ENCODE results near the gene ASZ1.

Gene ASZ1

DNA sequence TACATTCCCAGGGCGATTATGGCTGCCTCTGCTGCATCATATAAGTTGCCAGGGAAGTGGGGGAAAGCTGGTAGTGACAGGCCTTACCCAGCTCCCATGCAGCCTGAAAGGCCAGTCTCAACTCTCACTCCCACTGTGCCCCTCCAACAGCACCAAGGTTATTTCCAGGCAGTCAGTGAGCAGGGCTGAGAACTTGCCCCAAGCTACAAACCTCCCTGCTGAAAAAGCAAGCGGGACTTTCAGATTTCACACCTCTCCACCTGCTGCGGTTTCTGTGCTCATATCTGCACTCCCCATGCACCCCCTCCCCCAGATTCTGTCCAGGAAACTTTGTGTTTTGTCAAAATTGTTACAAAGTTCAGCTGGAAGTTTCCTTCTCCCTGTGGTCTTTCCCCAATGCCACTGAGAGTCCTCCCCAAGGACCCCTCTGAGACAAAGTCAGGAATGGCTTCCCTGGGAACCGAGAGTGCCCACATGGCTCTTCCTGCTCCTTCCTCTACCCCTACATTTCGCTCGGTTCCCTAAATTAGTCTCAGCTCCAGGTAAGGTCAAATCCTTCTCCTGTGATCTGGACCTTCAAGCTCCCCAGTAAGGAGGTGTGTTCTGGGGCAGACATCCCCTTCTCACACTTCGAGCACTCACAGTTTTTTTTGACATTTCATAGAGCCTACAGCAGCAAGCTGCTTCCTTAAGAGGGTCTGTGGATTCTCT lies 79.2 kb downstream of the ASZ1 start:
- TF ChIP-seq ZFP3 (CRISPR knock-in tag; IDR thresholded peaks at IDR 0.05) (no peak), ESRRG (CRISPR knock-in tag; IDR thresholded peaks at IDR 0.05) (no peak), PPARA (CRISPR knock-in tag; IDR thresholded peaks at IDR 0.05; ENCODE audit: borderline replicate concordance) (no peak), GLIS3 (CRISPR knock-in tag; IDR thresholded peaks at IDR 0.05) (no peak)
- TF ChIP-seq, protein P1, sequence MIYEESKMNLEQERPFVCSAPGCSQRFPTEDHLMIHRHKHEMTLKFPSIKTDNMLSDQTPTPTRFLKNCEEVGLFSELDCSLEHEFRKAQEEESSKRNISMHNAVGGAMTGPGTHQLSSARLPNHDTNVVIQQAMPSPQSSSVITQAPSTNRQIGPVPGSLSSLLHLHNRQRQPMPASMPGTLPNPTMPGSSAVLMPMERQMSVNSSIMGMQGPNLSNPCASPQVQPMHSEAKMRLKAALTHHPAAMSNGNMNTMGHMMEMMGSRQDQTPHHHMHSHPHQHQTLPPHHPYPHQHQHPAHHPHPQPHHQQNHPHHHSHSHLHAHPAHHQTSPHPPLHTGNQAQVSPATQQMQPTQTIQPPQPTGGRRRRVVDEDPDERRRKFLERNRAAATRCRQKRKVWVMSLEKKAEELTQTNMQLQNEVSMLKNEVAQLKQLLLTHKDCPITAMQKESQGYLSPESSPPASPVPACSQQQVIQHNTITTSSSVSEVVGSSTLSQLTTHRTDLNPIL (CRISPR knock-in tag; IDR thresholded peaks at IDR 0.05; ENCODE audit: low read depth), result no peak
- ATAC-seq, result no peak

DNA sequence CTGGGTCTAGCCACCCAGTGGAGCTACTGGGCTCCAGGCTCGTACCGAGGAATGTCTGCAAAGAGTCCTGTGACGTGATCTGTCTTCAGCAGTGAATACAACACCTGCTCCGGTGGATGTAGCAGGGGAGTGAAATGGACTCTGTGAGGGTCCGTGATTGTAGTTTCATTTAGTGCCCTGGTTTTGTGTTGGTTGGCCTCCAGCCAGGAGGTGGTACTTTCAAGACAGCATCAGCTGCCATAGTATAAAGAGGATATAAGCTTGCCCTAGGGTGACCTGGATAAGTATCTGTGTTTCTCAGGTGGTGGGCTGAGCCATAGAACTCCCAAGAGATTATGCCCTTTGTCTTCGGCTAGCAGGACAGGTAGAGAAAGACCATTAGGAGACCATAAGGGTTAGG lies 79.8 kb downstream of the ASZ1 start:
- TF ChIP-seq ZNF565 (CRISPR knock-in tag; conservative IDR thresholded peaks at IDR 0.05; ENCODE audit: low read depth) (no peak), TCF4 (CRISPR knock-in tag; IDR thresholded peaks at IDR 0.05; ENCODE audit: borderline replicate concordance) (no peak), ZFP3 (CRISPR knock-in tag; IDR thresholded peaks at IDR 0.05) (no peak), ZNF8 (CRISPR knock-in tag; IDR thresholded peaks at IDR 0.05) (no peak), SNAI2 (CRISPR knock-in tag; IDR thresholded peaks at IDR 0.05) (no peak), ZNF70 (CRISPR knock-in tag; IDR thresholded peaks at IDR 0.05) (no peak), RARB (CRISPR knock-in tag; IDR thresholded peaks at IDR 0.05) (no peak), GLIS3 (CRISPR knock-in tag; IDR thresholded peaks at IDR 0.05) (no peak), OSR1 (CRISPR knock-in tag; IDR thresholded peaks at IDR 0.05) (no peak), ISL1 (CRISPR knock-in tag; IDR thresholded peaks at IDR 0.05) (no peak), BACH2 (CRISPR knock-in tag; IDR thresholded peaks at IDR 0.05; ENCODE audit: borderline replicate concordance) (no peak), TOX (CRISPR knock-in tag; IDR thresholded peaks at IDR 0.05; ENCODE audit: borderline replicate concordance) (no peak), ZC3H10 (CRISPR knock-in tag; IDR thresholded peaks at IDR 0.05) (no peak), ZFP30 (CRISPR knock-in tag; IDR thresholded peaks at IDR 0.05) (no peak), PPARA (CRISPR knock-in tag; IDR thresholded peaks at IDR 0.05; ENCODE audit: borderline replicate concordance) (no peak), ESRRG (CRISPR knock-in tag; IDR thresholded peaks at IDR 0.05) (no peak)
- TF ChIP-seq, protein P1 (CRISPR knock-in tag; IDR thresholded peaks at IDR 0.05; ENCODE audit: low read depth), result no peak
- TF ChIP-seq, protein P2, sequence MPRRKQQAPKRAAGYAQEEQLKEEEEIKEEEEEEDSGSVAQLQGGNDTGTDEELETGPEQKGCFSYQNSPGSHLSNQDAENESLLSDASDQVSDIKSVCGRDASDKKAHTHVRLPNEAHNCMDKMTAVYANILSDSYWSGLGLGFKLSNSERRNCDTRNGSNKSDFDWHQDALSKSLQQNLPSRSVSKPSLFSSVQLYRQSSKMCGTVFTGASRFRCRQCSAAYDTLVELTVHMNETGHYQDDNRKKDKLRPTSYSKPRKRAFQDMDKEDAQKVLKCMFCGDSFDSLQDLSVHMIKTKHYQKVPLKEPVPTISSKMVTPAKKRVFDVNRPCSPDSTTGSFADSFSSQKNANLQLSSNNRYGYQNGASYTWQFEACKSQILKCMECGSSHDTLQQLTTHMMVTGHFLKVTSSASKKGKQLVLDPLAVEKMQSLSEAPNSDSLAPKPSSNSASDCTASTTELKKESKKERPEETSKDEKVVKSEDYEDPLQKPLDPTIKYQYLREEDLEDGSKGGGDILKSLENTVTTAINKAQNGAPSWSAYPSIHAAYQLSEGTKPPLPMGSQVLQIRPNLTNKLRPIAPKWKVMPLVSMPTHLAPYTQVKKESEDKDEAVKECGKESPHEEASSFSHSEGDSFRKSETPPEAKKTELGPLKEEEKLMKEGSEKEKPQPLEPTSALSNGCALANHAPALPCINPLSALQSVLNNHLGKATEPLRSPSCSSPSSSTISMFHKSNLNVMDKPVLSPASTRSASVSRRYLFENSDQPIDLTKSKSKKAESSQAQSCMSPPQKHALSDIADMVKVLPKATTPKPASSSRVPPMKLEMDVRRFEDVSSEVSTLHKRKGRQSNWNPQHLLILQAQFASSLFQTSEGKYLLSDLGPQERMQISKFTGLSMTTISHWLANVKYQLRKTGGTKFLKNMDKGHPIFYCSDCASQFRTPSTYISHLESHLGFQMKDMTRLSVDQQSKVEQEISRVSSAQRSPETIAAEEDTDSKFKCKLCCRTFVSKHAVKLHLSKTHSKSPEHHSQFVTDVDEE (CRISPR knock-in tag; IDR thresholded peaks at IDR 0.05), result no peak
- ATAC-seq, result no peak

DNA sequence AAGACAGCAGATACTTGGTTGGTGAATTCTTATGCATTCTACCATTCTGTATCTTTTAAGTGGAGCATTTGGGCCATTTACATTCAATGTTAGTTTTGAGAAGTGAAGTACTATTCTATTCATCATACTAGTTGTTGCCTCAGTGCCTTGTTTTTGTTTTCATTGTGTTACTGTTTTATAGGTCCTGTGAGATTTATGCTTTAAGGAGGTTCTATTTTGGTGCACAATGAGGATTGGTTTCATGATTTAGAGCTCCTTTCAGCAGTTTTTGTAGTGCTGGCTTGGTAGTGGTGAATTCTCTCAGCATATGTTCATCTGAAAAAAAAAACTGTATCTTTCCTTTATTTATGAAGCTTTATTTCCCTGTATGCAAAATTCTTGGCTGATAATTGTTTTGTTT lies 81.1 kb downstream of the ASZ1 start:
- no peak for ATAC-seq
- no peak for TF ChIP-seq ZFP30 (CRISPR knock-in tag; IDR thresholded peaks at IDR 0.05)

DNA sequence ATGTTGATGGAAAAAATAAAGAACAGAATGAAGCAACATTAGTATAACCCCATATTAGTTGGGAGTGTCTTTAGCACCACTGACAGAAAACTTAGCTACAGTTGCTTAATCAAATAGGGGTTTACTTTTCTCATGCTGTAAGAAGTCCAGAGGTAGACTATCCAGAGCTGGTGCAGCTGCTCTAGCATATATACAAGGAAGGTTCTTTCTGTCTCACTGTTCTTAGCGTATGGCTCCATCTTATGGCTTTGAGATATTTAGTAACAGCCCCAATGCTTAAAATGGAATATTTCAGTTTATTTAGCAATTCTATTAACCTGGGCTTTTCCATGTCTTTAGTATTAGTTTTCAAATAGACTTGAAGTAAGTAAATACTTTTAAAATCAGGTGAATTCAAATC lies 89.3 kb downstream of the ASZ1 start:
- ATAC-seq, result peak; percentile 90
- TF ChIP-seq, protein P3, sequence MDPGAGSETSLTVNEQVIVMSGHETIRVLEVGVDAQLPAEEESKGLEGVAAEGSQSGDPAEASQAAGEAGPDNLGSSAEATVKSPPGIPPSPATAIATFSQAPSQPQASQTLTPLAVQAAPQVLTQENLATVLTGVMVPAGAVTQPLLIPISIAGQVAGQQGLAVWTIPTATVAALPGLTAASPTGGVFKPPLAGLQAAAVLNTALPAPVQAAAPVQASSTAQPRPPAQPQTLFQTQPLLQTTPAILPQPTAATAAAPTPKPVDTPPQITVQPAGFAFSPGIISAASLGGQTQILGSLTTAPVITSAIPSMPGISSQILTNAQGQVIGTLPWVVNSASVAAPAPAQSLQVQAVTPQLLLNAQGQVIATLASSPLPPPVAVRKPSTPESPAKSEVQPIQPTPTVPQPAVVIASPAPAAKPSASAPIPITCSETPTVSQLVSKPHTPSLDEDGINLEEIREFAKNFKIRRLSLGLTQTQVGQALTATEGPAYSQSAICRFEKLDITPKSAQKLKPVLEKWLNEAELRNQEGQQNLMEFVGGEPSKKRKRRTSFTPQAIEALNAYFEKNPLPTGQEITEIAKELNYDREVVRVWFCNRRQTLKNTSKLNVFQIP (CRISPR knock-in tag; IDR thresholded peaks at IDR 0.05; ENCODE audit: borderline replicate concordance, low read depth), result no peak
- TF ChIP-seq, protein P2 (CRISPR knock-in tag; IDR thresholded peaks at IDR 0.05), result no peak
- TF ChIP-seq ZNF8 (CRISPR knock-in tag; IDR thresholded peaks at IDR 0.05), result no peak
- no peak for TF ChIP-seq OSR1 (CRISPR knock-in tag; IDR thresholded peaks at IDR 0.05)
- TF ChIP-seq TOX (CRISPR knock-in tag; IDR thresholded peaks at IDR 0.05; ENCODE audit: borderline replicate concordance), result no peak
- TF ChIP-seq GLIS3 (CRISPR knock-in tag; IDR thresholded peaks at IDR 0.05), result no peak
- TF ChIP-seq, protein P4, sequence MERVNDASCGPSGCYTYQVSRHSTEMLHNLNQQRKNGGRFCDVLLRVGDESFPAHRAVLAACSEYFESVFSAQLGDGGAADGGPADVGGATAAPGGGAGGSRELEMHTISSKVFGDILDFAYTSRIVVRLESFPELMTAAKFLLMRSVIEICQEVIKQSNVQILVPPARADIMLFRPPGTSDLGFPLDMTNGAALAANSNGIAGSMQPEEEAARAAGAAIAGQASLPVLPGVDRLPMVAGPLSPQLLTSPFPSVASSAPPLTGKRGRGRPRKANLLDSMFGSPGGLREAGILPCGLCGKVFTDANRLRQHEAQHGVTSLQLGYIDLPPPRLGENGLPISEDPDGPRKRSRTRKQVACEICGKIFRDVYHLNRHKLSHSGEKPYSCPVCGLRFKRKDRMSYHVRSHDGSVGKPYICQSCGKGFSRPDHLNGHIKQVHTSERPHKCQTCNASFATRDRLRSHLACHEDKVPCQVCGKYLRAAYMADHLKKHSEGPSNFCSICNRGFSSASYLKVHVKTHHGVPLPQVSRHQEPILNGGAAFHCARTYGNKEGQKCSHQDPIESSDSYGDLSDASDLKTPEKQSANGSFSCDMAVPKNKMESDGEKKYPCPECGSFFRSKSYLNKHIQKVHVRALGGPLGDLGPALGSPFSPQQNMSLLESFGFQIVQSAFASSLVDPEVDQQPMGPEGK (CRISPR knock-in tag; IDR thresholded peaks at IDR 0.05; ENCODE audit: borderline replicate concordance), result no peak
- no peak for TF ChIP-seq RARB (CRISPR knock-in tag; IDR thresholded peaks at IDR 0.05)
- no peak for TF ChIP-seq BACH2 (CRISPR knock-in tag; IDR thresholded peaks at IDR 0.05; ENCODE audit: borderline replicate concordance)
- TF ChIP-seq TCF4 (CRISPR knock-in tag; IDR thresholded peaks at IDR 0.05; ENCODE audit: borderline replicate concordance), result no peak
- TF ChIP-seq ISL1 (CRISPR knock-in tag; IDR thresholded peaks at IDR 0.05), result no peak
- no peak for TF ChIP-seq CSDC2 (CRISPR knock-in tag; IDR thresholded peaks at IDR 0.05)
- TF ChIP-seq ZNF565 (CRISPR knock-in tag; conservative IDR thresholded peaks at IDR 0.05; ENCODE audit: low read depth), result no peak

Data from SK-N-SH treated with all-trans-retinoic acid at 6 μM for 48 hours (cell line).